DMS114 treated with DMSO at 0.1 percent for 48 hours (cell line): ENCODE results near the gene PRDM16.

Source experiments
- DNase-seq: peaks from one replicate; lab custom pipeline; 2025; ENCODE audit not compliant: unreplicated experiment; lab: John Stamatoyannopoulos, UW

Gene PRDM16

DNA sequence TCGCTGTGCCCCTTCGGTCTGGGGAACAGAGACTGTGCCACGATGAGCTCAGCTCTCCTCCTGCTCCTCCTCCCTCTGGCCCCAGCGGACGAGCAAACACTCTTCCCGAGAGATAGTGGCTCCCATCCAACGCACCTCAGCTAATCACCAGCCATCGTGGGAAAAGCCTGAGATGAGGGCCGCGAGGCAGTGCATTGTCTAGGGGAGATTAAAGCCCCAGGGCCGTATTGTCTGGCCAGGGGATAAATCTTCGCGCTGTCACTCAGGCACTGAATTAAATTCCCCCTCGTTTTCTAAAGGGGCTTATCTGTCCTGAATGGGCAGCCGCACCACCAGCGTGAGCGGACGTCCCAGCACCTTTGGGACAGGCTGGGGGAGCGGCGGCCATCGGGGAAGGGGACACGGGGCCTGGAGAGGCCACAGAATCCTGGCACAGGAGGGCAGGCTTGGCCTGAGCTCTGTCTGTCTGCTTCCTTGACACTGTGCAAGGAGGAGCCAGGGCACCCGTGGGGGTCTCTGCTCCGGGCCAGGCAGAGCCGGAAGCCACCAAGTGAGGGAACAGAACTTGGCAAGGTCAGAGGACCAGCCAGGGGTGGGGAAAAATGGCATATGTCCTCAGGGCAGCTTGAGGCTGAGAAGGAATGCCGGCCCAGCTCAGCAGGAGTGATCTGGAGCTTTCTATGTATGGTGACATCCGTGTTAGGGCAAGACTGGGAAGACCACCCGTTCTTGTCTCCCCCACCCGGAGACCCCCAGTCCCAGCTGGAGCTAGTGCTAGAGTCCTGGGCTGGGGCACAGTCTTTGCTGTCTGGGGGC is 32.3 kb downstream of the PRDM16 start:
- DNase-seq = no peak

GRCh38 chr1:3102641-3103040 is 33.6 kb downstream of the PRDM16 start:
- DNase-seq = no peak

- no peak for DNase-seq
These were observed 35.1 kb downstream of the PRDM16 start for GRCh38 chr1:3103967-3104677.

DNA sequence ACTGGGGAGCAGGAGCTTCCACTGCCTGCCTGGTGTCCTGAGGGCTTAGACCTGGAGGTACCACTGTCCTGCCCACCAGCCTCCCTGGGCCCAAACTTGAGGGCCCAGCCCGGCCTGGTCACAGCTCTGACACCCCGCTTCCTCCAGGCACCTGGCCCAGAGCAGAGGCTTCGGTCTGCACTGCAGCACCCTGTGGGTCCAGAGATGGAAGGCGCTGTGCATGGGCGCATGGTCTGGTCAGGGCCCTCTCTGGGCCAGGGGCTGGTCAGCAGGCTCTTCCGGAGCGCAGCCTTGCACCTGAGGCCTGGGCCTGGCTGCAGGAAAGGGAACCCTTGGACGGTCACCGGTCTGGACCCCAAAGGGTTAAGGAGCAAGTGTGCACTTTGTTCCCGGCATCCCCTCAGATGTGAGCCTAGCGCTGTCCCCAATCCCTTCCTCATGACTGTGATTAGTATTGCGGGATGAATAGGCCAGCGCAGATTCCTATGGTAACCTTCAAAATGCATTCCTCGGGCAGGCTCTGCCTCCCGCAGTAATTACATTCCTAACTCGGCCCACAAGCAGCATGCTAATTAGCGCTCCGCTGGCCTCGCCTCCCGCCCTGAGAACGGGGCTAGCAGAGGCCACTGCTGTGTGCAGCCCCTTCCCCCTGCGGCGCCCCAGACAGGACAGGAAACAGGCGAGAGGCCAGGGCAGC is 36.3 kb downstream of the PRDM16 start:
- no peak for DNase-seq

GRCh38 chr1:3106216-3106615 is 37.2 kb downstream of the PRDM16 start:
- DNase-seq = no peak

GRCh38 chr1:3107201-3107600 is 38.2 kb downstream of the PRDM16 start:
- DNase-seq = no peak

DNA sequence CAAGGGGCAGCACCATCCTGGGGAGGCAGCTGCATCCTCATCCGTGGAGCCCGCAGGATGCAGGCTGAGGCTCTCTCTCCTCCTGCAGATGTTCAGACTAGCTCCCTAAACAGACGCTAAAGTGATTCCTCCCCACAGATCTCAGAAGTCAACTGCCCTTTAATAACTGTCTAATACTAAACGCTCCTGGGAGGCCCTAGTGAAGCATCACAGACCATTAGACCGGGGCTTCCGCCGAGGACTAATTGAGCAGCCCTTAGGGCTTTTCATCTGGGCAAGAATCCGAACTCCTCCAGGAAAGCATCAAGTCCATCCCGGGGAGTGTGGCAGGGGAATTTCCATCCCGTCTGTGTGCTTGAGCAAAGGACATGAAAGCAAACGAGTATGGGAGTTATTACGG is 40.4 kb downstream of the PRDM16 start:
- DNase-seq = no peak

- no peak for DNase-seq
These were observed 42.5 kb downstream of the PRDM16 start for GRCh38 chr1:3111348-3112021.

GRCh38 chr1:3112526-3112925 is 43.5 kb downstream of the PRDM16 start:
- no peak for DNase-seq

GRCh38 chr1:3113047-3113740 is 44.2 kb downstream of the PRDM16 start:
- DNase-seq = no peak

GRCh38 chr1:3113741-3114056 is 44.7 kb downstream of the PRDM16 start:
- DNase-seq = no peak

GRCh38 chr1:3114131-3114744 is 45.2 kb downstream of the PRDM16 start:
- no peak for DNase-seq

DNA sequence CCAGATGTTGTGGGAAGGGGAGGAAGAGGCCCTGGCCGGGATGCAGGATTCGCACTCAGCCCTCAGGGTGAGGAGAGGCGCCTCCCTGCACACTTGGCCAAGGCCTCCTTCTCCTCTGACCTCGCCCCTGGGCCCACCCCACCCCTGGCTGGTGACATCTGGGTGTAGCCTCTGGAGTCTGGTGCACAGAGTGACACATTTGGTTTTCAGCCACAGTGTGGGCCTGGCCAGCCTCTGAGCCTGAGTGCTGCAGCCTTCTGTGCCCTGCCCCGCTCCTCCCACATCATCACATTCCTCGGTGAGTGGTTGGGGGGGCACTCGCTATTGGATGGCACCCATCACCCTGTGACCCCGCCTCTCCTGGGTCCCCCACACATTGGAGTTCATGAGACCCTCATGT is 45.8 kb downstream of the PRDM16 start:
- DNase-seq = no peak

DNA sequence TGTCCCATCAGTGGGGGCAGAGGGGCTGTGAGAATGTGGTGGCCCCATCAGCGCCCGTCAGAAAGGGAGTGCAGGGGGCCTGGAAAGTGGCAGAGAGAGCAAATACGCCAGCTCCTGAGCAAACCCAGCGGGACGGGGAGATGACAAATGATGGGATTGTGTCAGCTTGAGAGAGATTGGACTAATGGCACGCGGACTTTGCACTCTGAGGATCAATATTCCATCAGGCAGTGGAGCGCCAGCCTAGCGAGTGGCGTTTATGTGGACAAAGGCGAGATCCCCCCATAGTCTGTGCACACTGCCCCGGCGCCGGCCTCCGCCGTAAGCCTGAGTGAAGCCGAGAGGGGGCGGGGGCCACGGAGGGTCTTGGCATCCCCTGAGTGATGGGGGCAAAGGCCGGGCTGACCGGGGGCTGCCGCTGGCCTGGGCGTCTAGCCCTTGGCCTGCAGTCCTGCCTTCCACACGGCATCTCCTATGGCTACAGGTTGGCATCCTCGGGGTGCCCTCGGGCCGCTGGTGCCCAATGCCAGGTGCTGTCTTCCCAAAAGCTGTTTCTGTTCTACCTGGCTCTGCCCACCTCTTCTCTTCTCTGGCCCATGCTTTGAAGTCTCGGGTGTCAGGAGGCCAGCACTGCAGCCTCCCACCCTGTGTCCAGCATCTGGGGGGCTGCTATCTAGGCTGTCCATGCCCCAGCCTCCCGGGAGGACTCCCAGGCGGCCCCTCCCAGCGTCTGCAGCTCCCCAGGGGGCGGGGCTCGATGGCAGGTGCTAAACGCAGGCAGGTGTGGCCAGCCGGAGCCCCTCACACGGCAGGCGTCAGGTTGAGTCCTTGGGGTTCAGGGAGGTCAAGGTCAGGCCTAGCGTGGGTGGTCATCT is 46.5 kb downstream of the PRDM16 start:
- no peak for DNase-seq

DNA sequence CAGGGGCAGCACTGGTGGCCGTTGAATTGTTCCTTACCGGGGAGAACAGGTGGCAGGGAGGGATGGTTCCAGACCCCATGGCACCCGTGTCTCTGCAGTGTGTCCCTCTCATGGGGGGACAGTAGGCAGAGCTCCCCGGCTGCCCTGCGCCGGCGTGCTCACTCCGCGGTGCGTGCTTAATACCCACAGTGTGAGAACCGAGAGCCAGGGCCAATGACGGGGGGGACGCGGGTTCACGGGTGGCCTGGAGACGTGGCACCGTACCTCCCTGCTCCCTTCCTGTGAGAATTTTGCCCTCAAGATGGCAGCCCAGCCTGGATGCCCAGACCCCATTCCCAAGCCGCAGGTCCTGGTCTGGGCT is 47.1 kb downstream of the PRDM16 start:
- DNase-seq = no peak

GRCh38 chr1:3116560-3116959 is 47.6 kb downstream of the PRDM16 start:
- DNase-seq = no peak

DNA sequence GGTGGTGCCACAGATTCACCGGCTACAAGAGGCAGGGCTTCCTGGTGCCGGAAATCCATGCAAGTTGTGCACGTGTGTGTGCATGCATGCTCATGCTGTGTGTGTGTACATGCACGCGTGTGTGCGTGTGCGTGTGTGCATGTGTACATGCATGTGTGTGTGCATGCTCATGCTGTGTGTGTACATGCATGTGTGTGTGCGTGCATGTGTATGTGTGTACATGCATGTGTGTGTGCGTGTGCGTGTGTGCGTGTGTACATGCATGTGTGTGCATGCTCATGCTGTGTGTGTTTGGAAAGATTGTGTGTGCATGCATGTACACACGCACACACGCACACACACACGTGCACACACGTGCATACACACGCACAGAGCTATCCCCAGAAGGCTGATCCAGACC is 48.9 kb downstream of the PRDM16 start:
- no peak for DNase-seq

DNA sequence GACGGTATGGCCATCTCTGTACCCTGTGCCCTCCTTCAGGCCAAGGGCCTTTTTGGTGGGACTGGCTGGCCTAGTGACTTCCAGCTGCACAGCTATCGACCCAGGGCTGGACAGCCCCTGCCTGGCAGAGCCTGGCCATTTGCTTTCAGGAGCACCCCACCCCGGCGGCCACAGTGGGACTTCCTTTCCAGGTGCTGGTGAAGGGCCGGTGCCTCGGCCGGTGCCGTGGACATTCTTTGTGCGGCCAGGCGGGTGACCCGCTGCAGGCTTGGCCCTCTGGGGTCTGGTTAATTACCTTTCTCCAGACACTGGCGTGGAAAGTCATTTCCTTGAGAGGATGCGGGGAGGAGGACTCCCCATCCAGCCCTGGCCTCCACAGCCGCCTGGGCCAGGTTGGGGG is 50.1 kb downstream of the PRDM16 start:
- no peak for DNase-seq

- no peak for DNase-seq
These were observed 50.7 kb downstream of the PRDM16 start for GRCh38 chr1:3119725-3120124.

GRCh38 chr1:3120140-3120539 is 51.1 kb downstream of the PRDM16 start:
- no peak for DNase-seq
